NCI-H146 treated with DMSO at 0.1 percent for 48 hours (cell line): ENCODE measurements around the gene MTA2.
"Not testable (repeated sequence)": the region's sequence is repeated elsewhere in the genome, so short reads cannot be mapped to it uniquely, and the experiment has no call there.

Experiments
- DNase-seq: peaks from one replicate; lab custom pipeline; 2025; ENCODE audit not compliant: unreplicated experiment; lab: John Stamatoyannopoulos, UW

Gene MTA2

GRCh38 chr11:62592989-62593421 is 8.7 kb downstream of the MTA2 start:
- DNase-seq = no peak

DNA sequence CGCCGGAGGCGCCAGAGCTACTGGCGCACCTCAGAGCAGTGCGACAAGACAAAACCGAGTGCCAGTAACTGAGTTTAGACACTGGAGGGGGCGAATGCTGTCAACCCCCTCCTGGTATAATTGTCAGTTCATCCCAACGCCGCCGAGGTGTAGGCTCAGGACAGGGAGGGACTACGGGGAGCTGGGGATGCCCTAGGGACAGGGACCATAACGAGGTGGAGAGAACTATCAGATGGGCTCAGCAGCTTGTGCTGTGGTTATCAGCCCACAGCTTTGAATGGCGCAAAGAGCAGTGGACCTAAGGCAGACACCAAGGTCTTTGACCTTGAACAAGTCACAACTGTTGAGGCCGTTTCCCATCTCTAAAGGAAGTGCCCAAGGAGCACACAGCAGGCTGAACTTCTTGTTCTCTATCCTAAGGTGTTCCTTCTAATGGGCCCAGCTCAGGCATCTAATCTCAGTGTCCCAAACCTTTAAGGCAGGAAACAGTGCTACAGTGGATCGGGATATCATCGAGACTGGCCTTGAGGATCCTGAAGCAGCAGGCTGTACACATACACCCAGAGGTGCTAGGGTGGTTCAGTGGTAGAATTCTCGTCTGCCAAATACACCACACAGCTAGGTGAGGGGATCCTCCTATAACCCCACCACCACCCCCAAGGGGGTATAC is 9.4 kb downstream of the MTA2 start:
- no peak for DNase-seq

DNA sequence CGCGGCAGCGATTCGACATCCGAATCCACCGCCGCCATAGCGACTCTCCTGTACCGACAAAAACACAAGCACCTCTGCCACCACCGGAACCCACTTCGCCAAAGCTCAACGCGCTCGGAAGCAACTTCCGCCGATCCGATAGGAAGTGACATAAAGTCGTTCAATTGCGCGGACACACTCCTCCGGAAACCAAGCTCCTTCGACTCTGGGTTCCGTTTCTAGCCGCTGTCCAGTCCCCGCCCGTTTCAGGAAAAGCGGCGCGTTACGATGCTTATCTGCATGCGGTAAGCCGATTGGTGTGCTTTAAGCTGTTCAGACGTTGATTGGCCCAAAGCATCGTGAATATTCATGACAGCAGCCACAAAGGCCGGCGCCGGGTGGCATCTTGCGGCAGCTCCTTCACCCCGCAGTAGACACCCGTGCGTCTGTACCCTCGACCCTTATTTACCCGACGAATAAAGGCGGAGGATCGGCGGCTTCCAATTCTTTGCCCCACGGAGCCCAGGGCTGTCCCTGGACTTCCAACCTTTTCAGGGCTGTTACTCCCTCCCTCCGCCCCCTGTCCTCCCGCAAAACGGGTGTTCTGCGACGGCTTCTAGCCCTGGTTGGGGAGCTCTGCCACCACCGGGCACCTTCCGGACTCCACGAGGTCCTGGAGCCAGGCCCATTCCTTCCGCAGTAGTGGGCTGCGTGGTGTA is 10.1 kb downstream of the MTA2 start, which contains the start of gene TUT1:
TUT1 (minus strand) TSS at position 76 of the 698 bp plus-strand sequence; CDS start at position 38, 38 bp downstream.
- DNase-seq = peak; percentile 98

GRCh38 chr11:62588966-62589637 is 12.6 kb downstream of the MTA2 start:
- no peak for DNase-seq

GRCh38 chr11:62585356-62585755 is 16.3 kb downstream of the MTA2 start:
- DNase-seq = not testable (repeated sequence)

DNA sequence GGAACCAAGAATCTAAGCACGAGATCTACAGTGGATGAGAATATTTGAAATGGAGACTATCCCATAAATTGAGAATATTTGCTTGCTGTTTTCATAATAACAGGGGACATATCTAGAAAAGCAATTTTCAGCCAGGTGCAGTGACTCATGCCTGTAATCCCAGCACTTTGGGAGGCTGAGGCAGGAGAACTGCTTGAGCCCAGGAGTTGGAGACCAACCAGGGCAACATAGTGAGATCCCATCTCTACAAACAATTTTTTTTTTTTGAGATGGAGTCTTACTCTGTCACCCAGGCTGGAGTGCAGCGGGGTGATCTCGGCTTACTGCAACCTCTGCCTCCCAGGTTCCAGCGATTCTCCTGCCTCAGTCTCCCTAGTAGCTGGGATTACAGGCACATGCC is 19.9 kb downstream of the MTA2 start:
- DNase-seq = not testable (repeated sequence)

DNA sequence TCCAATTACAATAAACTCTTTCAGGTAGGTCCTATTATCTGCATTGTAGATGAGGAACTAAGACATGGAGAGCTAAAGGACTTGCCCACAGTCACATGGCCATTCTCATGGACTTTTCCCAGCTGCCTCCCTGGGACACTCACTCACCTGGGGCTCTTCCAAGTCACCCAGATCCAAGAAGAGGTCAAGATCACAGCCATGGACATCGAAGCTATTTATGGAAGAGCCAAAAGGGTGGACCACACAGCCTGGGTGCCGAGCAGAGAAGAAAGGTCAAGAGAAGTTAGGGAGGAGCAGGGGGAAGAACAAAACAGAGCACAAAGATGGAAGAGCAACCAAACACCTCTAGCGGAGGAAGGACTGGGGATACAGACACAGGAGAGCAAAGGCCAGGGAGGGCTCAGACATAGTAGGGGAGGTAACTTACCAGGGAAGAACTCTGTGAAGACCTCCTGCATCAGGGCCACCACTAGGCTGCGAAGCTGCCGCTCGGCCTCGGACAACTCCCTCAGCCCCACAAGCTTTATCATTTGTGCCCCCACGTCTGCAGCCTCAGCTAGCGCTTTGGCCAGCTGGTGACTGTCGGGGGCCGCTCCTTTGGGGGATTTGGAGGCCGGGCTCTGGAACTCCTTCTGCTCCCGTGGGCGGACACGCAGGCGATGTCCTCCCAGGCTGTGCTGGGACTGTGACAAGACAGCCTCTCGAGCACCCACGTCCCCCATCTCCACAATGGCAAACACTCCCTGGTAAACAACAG is 20.5 kb downstream of the MTA2 start:
- no peak for DNase-seq

DNA sequence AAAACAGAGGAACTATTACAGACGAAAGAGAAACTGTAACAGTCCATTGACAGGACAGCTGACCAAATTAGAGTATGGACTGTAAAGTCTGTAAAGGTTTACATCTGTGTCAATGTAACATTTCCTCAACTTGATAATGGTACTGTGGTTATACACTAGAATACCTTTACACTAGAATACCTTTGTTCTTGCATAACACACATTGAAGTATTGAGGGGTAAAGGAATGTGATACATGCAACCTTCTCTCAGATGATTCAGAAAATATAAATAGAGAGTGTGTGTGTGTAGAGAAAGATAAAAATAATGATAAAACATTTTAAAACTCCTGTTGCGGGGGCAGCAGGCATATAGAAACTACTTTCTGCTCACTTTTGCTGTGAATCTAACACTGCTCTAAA is 22.4 kb downstream of the MTA2 start:
- DNase-seq = no peak

GRCh38 chr11:62578541-62578940 is 23.1 kb downstream of the MTA2 start:
- no peak for DNase-seq

GRCh38 chr11:62577046-62577714 is 24.5 kb downstream of the MTA2 start:
- DNase-seq = no peak

GRCh38 chr11:62575837-62576236 is 25.8 kb downstream of the MTA2 start:
- DNase-seq = no peak

GRCh38 chr11:62575156-62575555 is 26.5 kb downstream of the MTA2 start:
- no peak for DNase-seq

DNA sequence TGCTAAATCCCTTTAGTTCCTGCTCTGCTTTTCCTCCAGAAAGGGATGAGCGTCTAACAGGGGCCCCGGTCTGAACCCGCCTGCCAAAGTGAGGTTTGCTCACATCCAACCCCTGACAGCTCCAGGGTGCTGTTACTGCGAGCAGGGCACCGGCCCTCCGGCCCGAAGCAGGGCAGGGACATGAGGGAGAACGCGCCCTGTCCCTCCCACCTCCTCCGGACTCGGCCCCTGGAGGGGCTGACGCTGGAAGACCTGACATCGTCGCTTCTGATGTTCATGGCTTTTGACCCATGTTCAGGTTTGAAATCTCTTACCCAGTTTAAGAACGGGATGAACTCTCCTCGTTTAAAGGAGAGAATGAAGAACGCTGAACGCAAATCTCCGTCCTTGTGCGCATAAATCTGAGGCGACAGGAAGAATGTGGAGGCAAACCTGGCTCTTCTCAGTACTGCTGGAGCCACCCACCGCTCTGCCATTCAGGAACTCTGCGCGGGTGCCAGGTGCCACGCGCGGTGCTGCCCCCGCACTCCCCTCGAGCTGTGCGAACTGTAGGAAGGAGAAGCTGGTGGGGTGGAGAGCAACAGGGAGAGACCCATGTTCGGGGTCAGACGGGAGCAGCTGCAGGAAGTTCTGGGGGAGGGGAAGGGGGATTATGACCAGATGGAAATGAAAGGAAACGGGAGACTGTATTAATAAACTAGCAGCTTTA is 27.1 kb downstream of the MTA2 start:
- DNase-seq = peak; percentile 34

- peak; percentile 99 for DNase-seq
Observed at GRCh38 chr11:62573592-62574362, 27.9 kb downstream of the MTA2 start, which contains the start of gene EEF1G. Gene EEF1G, minus strand, starts transcription at chr11:62573891. Its CDS starts 49 bp downstream, at chr11:62573842.

DNA sequence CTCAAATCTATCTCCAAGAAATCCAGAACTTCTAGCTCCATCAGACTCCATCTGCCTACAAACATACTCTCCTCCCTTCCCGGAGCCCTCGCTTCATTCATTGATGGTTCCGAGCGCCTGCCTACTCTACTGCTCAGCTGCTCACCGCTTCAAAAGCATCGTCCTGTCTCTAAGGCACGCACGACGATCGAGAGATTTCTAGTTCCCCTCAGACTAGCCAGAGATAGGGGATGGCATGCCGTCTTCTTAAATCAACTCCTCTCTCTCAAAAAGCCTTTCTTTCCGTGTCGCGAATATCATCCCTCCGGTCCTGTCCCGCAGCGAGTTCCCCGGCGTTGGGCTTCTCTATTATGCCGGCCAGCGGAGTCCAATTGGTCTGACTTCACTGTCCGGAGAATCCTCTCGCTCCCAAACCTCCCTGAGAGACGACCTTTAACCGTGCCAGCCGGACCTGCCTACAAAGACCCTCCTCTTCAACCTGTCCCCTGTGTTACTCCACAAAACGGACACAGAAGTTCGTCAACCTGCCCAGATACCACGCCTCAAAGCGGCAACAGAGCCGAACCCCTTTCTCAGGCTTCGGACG is 28.6 kb downstream of the MTA2 start:
- DNase-seq = peak; percentile 12

DNA sequence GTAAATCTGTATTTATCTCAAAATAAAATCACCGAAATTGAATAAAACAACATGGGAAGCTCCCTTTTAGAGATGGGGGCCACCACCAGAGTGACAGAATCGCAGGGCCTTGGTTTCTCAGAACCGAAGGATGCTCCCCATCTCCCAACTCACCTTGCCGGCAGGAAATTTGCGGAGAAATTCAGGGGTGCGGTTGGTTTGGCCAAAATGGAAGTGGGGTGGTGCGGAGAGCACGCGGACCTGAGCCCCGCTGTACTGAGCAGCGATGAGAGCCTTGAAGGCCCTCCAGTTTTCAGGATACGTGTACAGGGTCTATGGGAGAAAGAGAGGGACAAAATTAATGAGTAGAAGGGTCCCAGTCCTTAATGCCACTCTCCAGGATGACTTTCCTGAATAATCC is 29.2 kb downstream of the MTA2 start:
- no peak for DNase-seq

GRCh38 chr11:62571493-62571892 is 30.2 kb downstream of the MTA2 start:
- DNase-seq = not testable (repeated sequence)

DNA sequence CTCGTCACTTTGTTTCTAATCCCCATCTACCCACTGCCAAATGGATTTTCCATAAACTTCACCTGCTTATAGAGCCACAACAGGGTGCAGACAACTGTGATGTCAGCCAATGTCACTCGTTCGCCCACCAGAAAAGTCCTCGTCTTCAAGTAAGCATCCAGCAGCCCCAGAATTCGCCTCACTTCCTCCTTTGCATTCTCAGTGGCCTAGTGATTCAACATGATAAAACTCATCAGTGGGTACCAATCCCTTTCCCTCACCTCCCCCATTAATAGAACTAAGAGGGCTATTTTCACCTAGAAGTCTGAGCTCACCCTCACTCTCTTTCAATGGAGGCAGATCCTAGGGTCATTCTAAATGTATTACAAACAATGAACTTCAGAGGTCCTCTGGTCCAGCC is 30.8 kb downstream of the MTA2 start:
- DNase-seq = not testable (repeated sequence)

GRCh38 chr11:62569611-62570010 is 32.1 kb downstream of the MTA2 start:
- no peak for DNase-seq
